PC-9 (cell line): Measurements from ENCODE around the gene OR6B2.

ENCODE experiments used
- EZH2 ChIP-seq: fragments of 200-600 bp; sonication (generic); IDR thresholded peaks from 2 replicates; pipeline ENCODE4 v1.8.0; 2017; ENCODE audit warnings: antibody characterized with exemption, low read depth
- TF ChIP-seq, protein P1 (sequence below): fragments of 200-600 bp; sonication (generic); conservative IDR thresholded peaks from 2 replicates; pipeline ENCODE4 v1.6.1; 2017; ENCODE audit warnings: mixed run types, antibody characterized with exemption, mild to moderate bottlenecking, moderate library complexity

DNA sequence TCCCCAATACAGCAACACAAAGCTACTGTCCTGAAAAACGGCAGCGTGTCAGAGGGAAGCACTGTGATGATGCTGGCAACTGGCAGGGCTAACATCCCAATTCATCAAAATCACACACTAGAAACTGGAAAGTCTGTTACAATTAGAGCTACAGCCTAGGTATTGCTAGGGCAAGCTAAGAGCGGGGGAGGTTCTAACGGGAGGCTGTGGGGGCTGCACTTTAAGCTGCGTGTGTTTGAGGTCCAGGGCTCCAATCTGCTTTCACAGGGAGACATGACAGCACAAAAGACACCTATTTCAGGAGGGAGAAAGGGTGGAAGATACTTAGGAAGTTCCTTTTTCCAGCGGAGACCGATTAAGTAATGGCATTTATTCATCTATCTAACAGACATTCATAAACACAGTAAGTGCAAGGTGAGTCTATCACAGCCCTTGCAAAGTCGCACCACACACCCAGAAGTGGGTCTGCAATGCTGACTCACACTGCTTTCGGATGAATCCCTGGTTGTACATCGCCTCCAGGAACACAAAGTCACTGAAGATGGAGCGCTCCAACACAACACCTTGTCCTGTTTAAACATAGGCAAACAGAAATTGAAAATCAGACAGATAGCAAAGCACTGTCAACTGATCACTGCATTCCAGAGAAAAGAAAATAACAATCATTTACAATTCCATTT is 12.0 kb downstream of the OR6B2 start:
- TF ChIP-seq, protein P1, sequence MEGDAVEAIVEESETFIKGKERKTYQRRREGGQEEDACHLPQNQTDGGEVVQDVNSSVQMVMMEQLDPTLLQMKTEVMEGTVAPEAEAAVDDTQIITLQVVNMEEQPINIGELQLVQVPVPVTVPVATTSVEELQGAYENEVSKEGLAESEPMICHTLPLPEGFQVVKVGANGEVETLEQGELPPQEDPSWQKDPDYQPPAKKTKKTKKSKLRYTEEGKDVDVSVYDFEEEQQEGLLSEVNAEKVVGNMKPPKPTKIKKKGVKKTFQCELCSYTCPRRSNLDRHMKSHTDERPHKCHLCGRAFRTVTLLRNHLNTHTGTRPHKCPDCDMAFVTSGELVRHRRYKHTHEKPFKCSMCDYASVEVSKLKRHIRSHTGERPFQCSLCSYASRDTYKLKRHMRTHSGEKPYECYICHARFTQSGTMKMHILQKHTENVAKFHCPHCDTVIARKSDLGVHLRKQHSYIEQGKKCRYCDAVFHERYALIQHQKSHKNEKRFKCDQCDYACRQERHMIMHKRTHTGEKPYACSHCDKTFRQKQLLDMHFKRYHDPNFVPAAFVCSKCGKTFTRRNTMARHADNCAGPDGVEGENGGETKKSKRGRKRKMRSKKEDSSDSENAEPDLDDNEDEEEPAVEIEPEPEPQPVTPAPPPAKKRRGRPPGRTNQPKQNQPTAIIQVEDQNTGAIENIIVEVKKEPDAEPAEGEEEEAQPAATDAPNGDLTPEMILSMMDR, result no peak
- TF ChIP-seq EZH2, result no peak
